ENCODE results near the gene RALGAPB.
"Not testable (repeated sequence)": the region's sequence is repeated elsewhere in the genome, so short reads cannot be mapped to it uniquely, and the experiment has no call there.

Gene RALGAPB

GRCh38 chr20:38472513-38473366 lies at the start of gene RALGAPB:
Gene RALGAPB, plus strand, starts transcription at chr20:38472843. Its CDS starts 15,590 bp downstream, at chr20:38488433.
- DNase-seq, result peak; percentile 97

GRCh38 chr20:38423541-38423940 lies 49.1 kb upstream of the RALGAPB start:
- no peak for DNase-seq

GRCh38 chr20:38424401-38424800 lies 48.2 kb upstream of the RALGAPB start:
- DNase-seq, result no peak

GRCh38 chr20:38426006-38426897 lies 46.4 kb upstream of the RALGAPB start:
- no peak for DNase-seq

- DNase-seq, result no peak
Measured at GRCh38 chr20:38427655-38428023, 45.0 kb upstream of the RALGAPB start.

GRCh38 chr20:38428800-38429199 lies 43.8 kb upstream of the RALGAPB start:
- no peak for DNase-seq

GRCh38 chr20:38429301-38429700 lies 43.3 kb upstream of the RALGAPB start:
- DNase-seq, result no peak

- no peak for DNase-seq
Measured at GRCh38 chr20:38430679-38431325, 41.8 kb upstream of the RALGAPB start.

- DNase-seq, result no peak
Measured at GRCh38 chr20:38432292-38432691, 40.4 kb upstream of the RALGAPB start.

GRCh38 chr20:38432870-38433269 lies 39.8 kb upstream of the RALGAPB start:
- not testable (repeated sequence) for DNase-seq

GRCh38 chr20:38433304-38433972 lies 39.2 kb upstream of the RALGAPB start:
- no peak for DNase-seq

- no peak for DNase-seq
Measured at GRCh38 chr20:38434301-38434741, 38.3 kb upstream of the RALGAPB start.

GRCh38 chr20:38434770-38435554 lies 37.7 kb upstream of the RALGAPB start, which contains the start of gene SNHG17:
Gene SNHG17, minus strand, starts transcription at chr20:38435328.
- DNase-seq, result peak; percentile 51

- DNase-seq, result no peak
Measured at GRCh38 chr20:38435555-38435939, 37.1 kb upstream of the RALGAPB start.

GRCh38 chr20:38437796-38438195 lies 34.8 kb upstream of the RALGAPB start:
- DNase-seq, result no peak

GRCh38 chr20:38441110-38441509 lies 31.5 kb upstream of the RALGAPB start:
- DNase-seq, result not testable (repeated sequence)

- DNase-seq, result no peak
Measured at GRCh38 chr20:38441916-38442315, 30.7 kb upstream of the RALGAPB start.

- DNase-seq, result no peak
Measured at GRCh38 chr20:38445381-38445796, 27.3 kb upstream of the RALGAPB start.

- no peak for DNase-seq
Measured at GRCh38 chr20:38445901-38446425, 26.7 kb upstream of the RALGAPB start.

GRCh38 chr20:38446441-38447209 lies 26.0 kb upstream of the RALGAPB start:
- DNase-seq, result peak; percentile 59

GRCh38 chr20:38447251-38447661 lies 25.4 kb upstream of the RALGAPB start:
- no peak for DNase-seq
